HepG2 (cell line): ENCODE measurements around the gene TRIM8. TPM values are rescaled to one million over a fixed set of nuclear protein-coding genes. Genes with fewer than 3 reads are reported as not detected.

Source experiments
- AHDC1 ChIP-seq: sonication (generic); formaldehyde crosslinking; IDR thresholded peaks from 2 replicates; pipeline ENCODE4 v1.5.1; 2020; ENCODE audit warnings: mild to moderate bottlenecking, missing genetic modification reagents, borderline replicate concordance
- CEBPB ChIP-seq: IDR thresholded peaks from 2 replicates; pipeline ENCODE4 v1.6.1; 2011; ENCODE audit warnings: low read depth, low read length, improper control_type of control experiment, borderline replicate concordance
- GATAD1 ChIP-seq: IDR thresholded peaks from 2 replicates; pipeline ENCODE4 v1.6.1; 2016; ENCODE audit warnings: missing genetic modification reagents, missing compliant biosample characterization
- HNF4A ChIP-seq: sonication (generic); formaldehyde crosslinking; IDR thresholded peaks from 2 replicates; pipeline ENCODE4 v1.4.0; 2020; ENCODE audit warnings: missing genetic modification reagents
- NFATC3 ChIP-seq: sonication (generic); formaldehyde crosslinking; IDR thresholded peaks from 2 replicates; pipeline ENCODE4 v1.5.1; 2020; ENCODE audit warnings: mild to moderate bottlenecking, missing genetic modification reagents
- PAXIP1 ChIP-seq: sonication (generic); formaldehyde crosslinking; conservative IDR thresholded peaks from 2 replicates; pipeline ENCODE4 v1.4.0; 2020; ENCODE audit warnings: mild to moderate bottlenecking, missing genetic modification reagents, moderate library complexity
- PHF20 ChIP-seq: sonication (generic); formaldehyde crosslinking; IDR thresholded peaks from 2 replicates; pipeline ENCODE4 v1.5.0; 2020; ENCODE audit warnings: mild to moderate bottlenecking, missing genetic modification reagents
- RBFOX2 ChIP-seq: fragments of 200-400 bp; formaldehyde crosslinking; IDR thresholded peaks from 2 replicates; pipeline ENCODE4 v1.6.1; 2017; ENCODE audit warnings: low read depth, mild to moderate bottlenecking, low read length
- RBM22 ChIP-seq: fragments of 200-400 bp; formaldehyde crosslinking; optimal IDR thresholded peaks from 2 replicates; pipeline ENCODE3; 2017; ENCODE audit warnings: mild to moderate bottlenecking, low read length, moderate library complexity
- RCOR2 ChIP-seq: IDR thresholded peaks from 2 replicates; pipeline ENCODE4 v1.6.1; 2016; ENCODE audit warnings: missing biosample characterization, missing genetic modification reagents
- ZMAT3 ChIP-seq: sonication (generic); formaldehyde crosslinking; conservative IDR thresholded peaks from 2 replicates; pipeline ENCODE4 v1.7.0; 2021; ENCODE audit warnings: missing genetic modification reagents
- ZNF274 ChIP-seq: sonication (generic); formaldehyde crosslinking; IDR thresholded peaks from 2 replicates; pipeline ENCODE4 v1.5.1; 2020; ENCODE audit warnings: mild to moderate bottlenecking, missing genetic modification reagents
- ZNF503 ChIP-seq: sonication (generic); formaldehyde crosslinking; IDR thresholded peaks from 2 replicates; pipeline ENCODE4 v1.4.0; 2020; ENCODE audit warnings: missing genetic modification reagents
- ZNF597 ChIP-seq: sonication (generic); formaldehyde crosslinking; IDR thresholded peaks from 2 replicates; pipeline ENCODE4 v1.5.0; 2020; ENCODE audit warnings: missing genetic modification reagents
- ZNF691 ChIP-seq: sonication (generic); formaldehyde crosslinking; IDR thresholded peaks from 2 replicates; pipeline ENCODE4 v1.4.0; 2020; ENCODE audit warnings: missing genetic modification reagents, low read depth, mild to moderate bottlenecking, borderline replicate concordance
- polyA plus RNA-seq, 8 experiments: library from polyadenylated mRNA; depleted of rRNA in 3 of 8; stranded (reverse) in 7 of 8; unstranded in 1 of 8; fragments of >200 nt; fragmentation: Illumina TruSeq in 4 of 8; extraction: Trizol in 4 of 8; gene quantifications; 2 replicates each; pipeline versions ENCODE4 v1.2.1 to v1.2.3, GENCODE V29; 2011 to 2016; ENCODE audit warnings: low read depth in 4 of 8, missing spikeins in 1 of 8, mixed read lengths in 1 of 8; ENCODE audit not compliant: insufficient read depth in 1 of 8
- total RNA-seq, 5 experiments: library from RNA; depleted of rRNA; stranded (reverse); fragments of >200 nt; fragmentation: Illumina TruSeq; extraction: Trizol; gene quantifications; 2 replicates each; pipeline ENCODE4 v1.2.3, GENCODE V29; 2016; ENCODE audit warnings: low read depth in 1 of 5

TRIM8 gene
- total and polyA plus RNA-seq, 2 of the 13 experiments (the other 11 are each of a cell fraction or from before 2014, with no cell fraction given): 38.9 to 66.5 TPM

- TF ChIP-seq ZNF597 (CRISPR knock-in tag) (no peak), ZMAT3 (CRISPR knock-in tag) (no peak), RCOR2 (no peak), AHDC1 (no peak; the same call in 1 of the 2 replicates), ZNF274 (CRISPR knock-in tag) (peak; percentile 36; the same call in 1 of the 2 replicates), CEBPB (no peak), RBM22 (no peak), ZNF503 (0 out of 2 replicates have a peak, but pooled peaks have one; percentile 15), HNF4A (0 out of 2 replicates have a peak, but pooled peaks have one; percentile 9), NFATC3 (CRISPR knock-in tag) (no peak), PHF20 (CRISPR knock-in tag) (peak; percentile 56; the same call in 1 of the 2 replicates), PAXIP1 (peak; percentile 46), ZNF691 (CRISPR knock-in tag) (peak; percentile 87; the same call in 1 of the 2 replicates), RBFOX2 (peak; percentile 88), GATAD1 (CRISPR knock-in tag) (peak; percentile 56; the same call in 1 of the 2 replicates)
These were observed 2.2 kb upstream of the TRIM8 start (continued) for GRCh38 chr10:102641880-102642735.
